GM06990 (cell line): ENCODE measurements around the gene STKLD1.

Experiments used
- DNase-seq: peaks from one replicate; pipeline ENCODE4 v3.0.0-alpha.2; 2011; ENCODE audit not compliant: insufficient read length; ENCODE audit errors: extremely low read depth
- H3K27me3 ChIP-seq: replicated peaks from 2 replicates; pipeline ENCODE4 v1.6.0; 2011; ENCODE audit warnings: low read length; ENCODE audit not compliant: control insufficient read depth, insufficient read depth
- H3K36me3 ChIP-seq: 2 replicates; pipeline ENCODE4 v1.5.1; 2011; ENCODE audit warnings: low read length; ENCODE audit not compliant: control insufficient read depth, insufficient read depth
- H3K4me3 ChIP-seq: replicated peaks from 2 replicates; pipeline ENCODE4 v1.5.1; 2011; ENCODE audit warnings: low read depth, mild to moderate bottlenecking, control low read depth, low read length
- CTCF ChIP-seq: IDR thresholded peaks from 2 replicates; pipeline ENCODE4 v1.5.1; 2011; ENCODE audit warnings: low read length, control low read depth, mild to moderate bottlenecking, inconsistent platforms; ENCODE audit not compliant: insufficient read depth, poor library complexity, severe bottlenecking

The STKLD1 gene

GRCh38 chr9:133421615-133422542 lies 45.7 kb downstream of the STKLD1 start, which contains the start of gene ADAMTS13:
Gene ADAMTS13 (plus strand): TSS chr9:133422367. CDS start chr9:133422444, 77 bp downstream.
- Histone ChIP-seq H3K4me3 (no peak within 1 kb of the TSS), H3K27me3 (no peaks in the 10 kb centered on the region; the same call in 1 of the 2 replicates), H3K36me3 (no peaks in the 10 kb centered on the region; the same call in 1 of the 2 replicates)
- peak; percentile 28 for TF ChIP-seq CTCF
- peak; percentile 49 for DNase-seq

- peaks cover 2% of the 10 kb centered on the region; the same call in 1 of the 2 replicates for H3K27me3 ChIP-seq
- TF ChIP-seq CTCF, result no peak
- H3K4me3 ChIP-seq, result no peak overlapping the region
- no peaks in the 10 kb centered on the region; the same call in 1 of the 2 replicates for H3K36me3 ChIP-seq
- DNase-seq, result no peak
Measured at GRCh38 chr9:133423216-133423615, 47.0 kb downstream of the STKLD1 start.

- DNase-seq, result no peak
- no peak for TF ChIP-seq CTCF
- Histone ChIP-seq H3K4me3 (no peak overlapping the region), H3K27me3 (peaks cover 2% of the 10 kb centered on the region; the same call in 1 of the 2 replicates), H3K36me3 (no peaks in the 10 kb centered on the region; the same call in 1 of the 2 replicates)
Measured at GRCh38 chr9:133424187-133424586, 48.0 kb downstream of the STKLD1 start.

- Histone ChIP-seq H3K4me3 (no peak overlapping the region), H3K27me3 (peaks cover 2% of the 10 kb centered on the region; the same call in 1 of the 2 replicates), H3K36me3 (no peaks in the 10 kb centered on the region)
- no peak for TF ChIP-seq CTCF
- no peak for DNase-seq
Measured at GRCh38 chr9:133425049-133425632, 49.0 kb downstream of the STKLD1 start.

GRCh38 chr9:133426011-133426410 lies 49.8 kb downstream of the STKLD1 start:
- Histone ChIP-seq H3K4me3 (no peak overlapping the region), H3K27me3 (peaks cover 2% of the 10 kb centered on the region; the same call in 1 of the 2 replicates), H3K36me3 (no peaks in the 10 kb centered on the region)
- no peak for TF ChIP-seq CTCF
- no peak for DNase-seq
